Stomach smooth muscle (tissue), 2 donors: Measurements from ENCODE around the gene TMEM108.

Source experiments
- H3K27ac ChIP-seq: one replicate; pipeline ENCODE4 v1.7.0; 2013; ENCODE audit warnings: mild to moderate bottlenecking, low read length, inconsistent platforms
- H3K27me3 ChIP-seq, 2 donors: one replicate each; pipeline ENCODE4 v1.7.0; 2013; ENCODE audit warnings: low read length in 2 of 2; ENCODE audit not compliant: insufficient read depth in 2 of 2, control insufficient read depth in 1 of 2
- H3K36me3 ChIP-seq, 2 donors: one replicate each; pipeline ENCODE4 v1.7.0; 2013; ENCODE audit warnings: low read length in 2 of 2; ENCODE audit not compliant: control insufficient read depth in 2 of 2, insufficient read depth in 2 of 2
- H3K4me1 ChIP-seq: one replicate; pipeline ENCODE4 v1.7.0; 2013; ENCODE audit warnings: low read length; ENCODE audit not compliant: control insufficient read depth, insufficient read depth
- H3K4me3 ChIP-seq, 2 donors: one replicate each; pipeline ENCODE4 v1.7.0; 2013; ENCODE audit warnings: low read length in 2 of 2
- H3K9ac ChIP-seq, 2 donors: one replicate each; pipeline ENCODE4 v1.7.0; 2013; ENCODE audit warnings: low read length in 2 of 2, mild to moderate bottlenecking in 1 of 2
- H3K9me3 ChIP-seq, 2 donors: one replicate each; pipeline ENCODE4 v1.7.0; 2013; ENCODE audit warnings: low read length in 2 of 2; ENCODE audit not compliant: control insufficient read depth in 2 of 2
- donor health status: healthy.
- donor health status: Pancreatic carcinoma.

TMEM108 gene

DNA sequence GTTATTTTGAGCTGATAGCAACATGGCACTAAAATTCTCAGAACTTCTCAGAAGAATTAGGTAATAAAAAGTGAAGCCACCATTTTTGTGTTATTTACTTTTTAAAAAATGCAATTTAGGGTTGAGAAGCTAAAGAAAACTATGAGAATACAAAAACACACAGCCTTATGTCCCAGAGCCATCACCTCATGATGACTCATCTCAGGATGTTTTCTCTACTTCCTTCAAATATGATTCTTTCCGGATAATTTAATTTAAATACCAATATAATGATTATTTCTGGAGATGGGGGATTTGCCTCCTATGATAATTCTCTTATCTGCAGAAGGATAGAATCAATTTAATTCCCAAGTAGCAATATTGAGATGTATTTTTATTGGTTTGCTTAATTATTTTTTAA lies 256.1 kb downstream of the TMEM108 start:
- H3K9me3 ChIP-seq: no peaks in the 10 kb centered on the region
- H3K9ac ChIP-seq: no peak overlapping the region
- H3K36me3 ChIP-seq: no peaks in the 10 kb centered on the region
- H3K27me3 ChIP-seq: no peaks in the 10 kb centered on the region
- no peak overlapping the region for H3K27ac ChIP-seq
- no peaks in the 10 kb centered on the region for H3K4me1 ChIP-seq
- H3K4me3 ChIP-seq: no peak overlapping the region

DNA sequence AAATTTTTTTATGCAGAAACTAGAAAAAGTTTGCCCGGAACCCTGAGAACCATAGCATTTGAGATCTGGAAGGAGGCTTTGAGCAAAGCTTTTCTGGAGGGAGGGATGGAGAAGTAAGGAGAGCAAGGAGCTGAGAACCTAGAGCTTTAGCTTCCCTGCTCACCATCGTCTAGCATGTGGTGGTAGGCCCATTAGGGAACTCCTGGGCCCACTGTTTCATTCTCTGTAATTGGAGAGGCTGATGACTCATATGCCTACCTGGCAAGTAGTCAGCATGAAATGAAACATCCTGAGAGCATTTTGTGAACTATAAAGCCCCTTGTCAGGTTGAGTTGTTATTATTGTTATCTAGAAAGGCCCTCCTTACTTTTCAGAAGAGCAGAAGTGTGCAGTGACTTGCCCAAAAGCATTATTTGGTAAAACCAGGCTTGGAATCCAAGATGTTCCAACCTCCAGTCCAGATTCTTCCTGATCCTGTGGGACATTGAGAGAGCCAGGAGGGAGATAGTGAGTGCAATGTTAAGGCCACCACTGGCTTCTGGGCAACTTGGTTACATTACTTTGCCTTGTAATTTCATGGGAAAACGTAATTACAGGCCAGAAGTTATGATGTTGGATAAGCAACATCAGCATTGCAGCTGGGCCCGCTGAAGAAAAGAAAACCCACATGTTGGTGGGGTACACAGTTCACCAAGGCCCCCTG lies 257.2 kb downstream of the TMEM108 start:
- H3K4me1 ChIP-seq: no peaks in the 10 kb centered on the region
- H3K36me3 ChIP-seq: no peaks in the 10 kb centered on the region
- no peak overlapping the region for H3K4me3 ChIP-seq
- no peak overlapping the region for H3K9ac ChIP-seq
- no peaks in the 10 kb centered on the region for H3K27me3 ChIP-seq
- no peaks in the 10 kb centered on the region for H3K9me3 ChIP-seq
- no peak overlapping the region for H3K27ac ChIP-seq

DNA sequence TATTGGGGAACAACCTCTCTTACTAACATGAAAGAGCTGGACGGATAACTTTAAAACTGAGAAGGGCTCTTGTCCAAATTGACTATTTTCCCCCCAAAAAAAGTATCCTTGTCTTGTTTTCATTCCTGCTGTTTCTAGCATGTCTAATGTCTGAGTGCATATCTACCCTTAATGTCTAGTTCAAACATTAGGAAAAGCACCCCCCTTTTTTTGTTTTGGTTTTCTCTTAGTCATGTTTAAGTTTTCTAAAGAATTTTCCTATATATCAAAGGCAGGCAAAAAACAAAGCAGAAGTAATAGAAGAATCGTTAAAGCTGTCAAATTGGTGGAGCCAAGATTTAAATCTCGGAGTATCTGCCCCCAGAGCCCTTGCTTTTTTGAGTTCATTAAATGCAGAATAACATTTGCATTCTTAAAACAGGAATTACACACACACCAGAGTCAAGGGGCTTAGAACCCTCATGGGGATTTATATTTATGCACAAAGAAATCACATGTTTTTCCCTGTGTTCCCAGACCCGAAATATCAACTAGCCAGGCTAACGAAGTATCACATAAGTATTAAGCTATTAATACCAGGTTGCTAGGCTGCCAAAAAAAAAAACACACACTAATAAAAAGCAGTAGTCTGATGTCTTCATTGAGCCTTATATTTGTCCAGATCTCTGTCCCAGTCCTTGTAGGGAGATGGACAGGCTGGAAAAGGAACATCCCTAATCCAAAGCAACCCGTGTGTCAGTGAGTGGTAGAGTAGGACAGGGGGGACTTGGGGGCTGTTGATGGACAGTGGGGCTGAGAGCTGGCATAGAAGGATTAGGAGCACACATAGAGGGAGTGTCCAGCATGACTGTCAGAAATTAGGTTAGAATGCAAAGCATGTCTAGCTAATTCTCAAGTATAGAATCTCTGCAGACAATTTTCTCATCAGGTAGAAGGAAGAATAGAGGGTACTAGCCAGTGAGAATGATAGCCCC lies 258.0 kb downstream of the TMEM108 start:
- Histone ChIP-seq H3K4me1 (no peaks in the 10 kb centered on the region), H3K27me3 (no peaks in the 10 kb centered on the region), H3K27ac (no peak overlapping the region), H3K36me3 (no peaks in the 10 kb centered on the region), H3K9me3 (no peaks in the 10 kb centered on the region), H3K4me3 (no peak overlapping the region), H3K9ac (no peak overlapping the region)

DNA sequence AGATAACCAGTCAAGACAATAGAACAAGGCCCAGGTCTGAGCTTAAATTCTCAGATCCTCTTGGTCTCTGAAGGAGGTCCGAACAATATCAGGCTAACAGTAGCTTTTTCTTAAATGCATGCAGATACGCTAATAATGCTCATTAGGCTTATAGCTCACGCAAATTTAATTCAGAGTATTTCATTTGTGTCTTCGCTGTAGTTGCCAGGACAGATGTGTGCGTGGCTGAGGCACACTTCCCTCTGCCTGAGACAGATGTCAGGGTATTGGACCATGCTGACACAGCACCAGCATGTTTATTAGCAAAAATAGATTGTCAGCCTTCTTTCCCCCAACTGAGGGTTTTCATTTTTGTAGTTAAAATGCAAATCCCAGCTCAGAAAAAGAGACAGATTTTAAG lies 258.8 kb downstream of the TMEM108 start:
- H3K36me3 ChIP-seq: no peaks in the 10 kb centered on the region
- H3K9me3 ChIP-seq: no peaks in the 10 kb centered on the region
- no peak overlapping the region for H3K27ac ChIP-seq
- no peak overlapping the region for H3K4me3 ChIP-seq
- H3K4me1 ChIP-seq: no peaks in the 10 kb centered on the region
- H3K9ac ChIP-seq: no peak overlapping the region
- H3K27me3 ChIP-seq: no peaks in the 10 kb centered on the region

DNA sequence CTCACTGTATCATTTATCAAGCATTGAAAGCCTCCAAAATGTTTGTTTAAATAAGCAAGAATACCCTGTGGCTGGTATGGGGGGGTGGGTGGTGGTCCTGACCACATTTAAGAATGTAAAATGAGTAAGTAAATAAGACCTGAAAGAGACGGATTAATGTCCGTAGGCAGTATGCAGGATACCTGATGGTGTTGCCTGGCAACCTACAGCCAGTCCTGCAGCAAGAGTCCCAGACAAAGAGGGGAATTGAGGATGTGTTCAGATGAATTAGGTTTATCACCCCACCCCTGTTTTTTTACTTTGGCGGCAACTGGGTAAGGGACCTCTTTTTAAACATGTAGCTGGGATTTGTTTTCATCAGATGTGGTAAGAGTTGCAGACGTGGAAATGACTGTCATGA lies 261.9 kb downstream of the TMEM108 start:
- H3K9me3 ChIP-seq: no peaks in the 10 kb centered on the region
- H3K36me3 ChIP-seq: no peaks in the 10 kb centered on the region
- no peaks in the 10 kb centered on the region for H3K27me3 ChIP-seq
- H3K4me3 ChIP-seq: no peak overlapping the region
- H3K4me1 ChIP-seq: no peaks in the 10 kb centered on the region
- no peak overlapping the region for H3K9ac ChIP-seq
- no peak overlapping the region for H3K27ac ChIP-seq

DNA sequence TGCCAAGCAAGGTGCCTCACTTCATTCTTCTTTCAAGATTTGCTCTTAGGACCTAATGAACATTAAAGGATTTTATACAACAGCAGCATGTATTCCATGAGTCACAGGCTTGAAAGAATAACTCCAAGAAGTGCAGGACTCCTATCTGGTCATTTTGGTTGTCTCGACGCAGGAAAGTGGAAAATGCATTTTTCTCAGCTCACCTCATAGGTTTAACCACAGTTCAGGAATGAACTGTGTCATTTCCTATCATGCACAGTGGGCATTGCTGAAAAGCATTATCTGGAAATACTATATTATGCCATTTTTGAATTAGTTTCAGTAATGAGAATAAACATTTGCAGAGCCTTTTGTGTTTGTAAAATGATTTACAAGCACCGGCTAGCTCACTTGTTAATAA lies 263.0 kb downstream of the TMEM108 start:
- no peaks in the 10 kb centered on the region for H3K9me3 ChIP-seq
- no peaks in the 10 kb centered on the region for H3K4me1 ChIP-seq
- no peak overlapping the region for H3K4me3 ChIP-seq
- no peaks in the 10 kb centered on the region for H3K36me3 ChIP-seq
- H3K9ac ChIP-seq: no peak overlapping the region
- no peaks in the 10 kb centered on the region for H3K27me3 ChIP-seq
- H3K27ac ChIP-seq: no peak overlapping the region

DNA sequence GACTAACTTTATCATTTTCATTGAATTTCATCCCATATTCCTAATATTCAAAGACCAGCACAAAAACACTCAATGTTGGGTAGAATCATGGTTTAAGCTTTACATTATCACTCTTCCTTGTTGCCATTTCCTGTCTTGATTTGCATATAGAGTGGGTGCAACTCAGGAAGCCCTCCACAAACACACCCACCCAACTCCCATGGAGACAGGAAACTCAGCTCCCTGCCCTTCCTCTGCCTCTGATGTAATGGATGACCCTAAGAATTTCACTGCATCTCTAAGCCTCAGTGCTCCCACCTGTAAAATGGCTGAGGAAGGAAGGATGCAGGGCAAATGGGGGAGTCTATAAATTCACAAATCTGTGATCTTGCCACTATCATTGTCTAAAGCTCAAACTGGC lies 263.5 kb downstream of the TMEM108 start:
- Histone ChIP-seq H3K27ac (no peak overlapping the region), H3K27me3 (no peaks in the 10 kb centered on the region), H3K9ac (no peak overlapping the region), H3K36me3 (no peaks in the 10 kb centered on the region), H3K9me3 (no peaks in the 10 kb centered on the region), H3K4me1 (no peaks in the 10 kb centered on the region), H3K4me3 (no peak overlapping the region)

DNA sequence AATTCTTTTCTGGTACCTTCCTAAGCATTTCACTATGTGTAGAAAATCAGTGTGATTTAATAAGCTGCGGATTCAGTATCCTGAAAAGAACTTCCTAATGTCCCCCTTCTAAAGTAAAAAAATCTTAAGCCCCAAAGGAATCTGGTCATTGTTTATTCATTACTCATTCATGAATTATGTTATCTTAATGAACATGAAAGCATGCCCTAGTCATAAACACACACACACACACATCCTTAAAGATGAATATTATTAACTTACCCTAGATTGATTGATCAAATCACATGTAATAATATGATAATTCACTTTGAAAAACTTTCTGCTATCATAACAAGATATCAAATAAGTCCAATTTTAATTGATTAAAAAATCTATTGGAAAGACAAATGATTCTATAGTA lies 265.2 kb downstream of the TMEM108 start:
- no peaks in the 10 kb centered on the region for H3K27me3 ChIP-seq
- H3K4me1 ChIP-seq: no peaks in the 10 kb centered on the region
- no peaks in the 10 kb centered on the region for H3K36me3 ChIP-seq
- no peaks in the 10 kb centered on the region for H3K9me3 ChIP-seq
- no peak overlapping the region for H3K4me3 ChIP-seq
- no peak overlapping the region for H3K9ac ChIP-seq
- H3K27ac ChIP-seq: no peak overlapping the region

DNA sequence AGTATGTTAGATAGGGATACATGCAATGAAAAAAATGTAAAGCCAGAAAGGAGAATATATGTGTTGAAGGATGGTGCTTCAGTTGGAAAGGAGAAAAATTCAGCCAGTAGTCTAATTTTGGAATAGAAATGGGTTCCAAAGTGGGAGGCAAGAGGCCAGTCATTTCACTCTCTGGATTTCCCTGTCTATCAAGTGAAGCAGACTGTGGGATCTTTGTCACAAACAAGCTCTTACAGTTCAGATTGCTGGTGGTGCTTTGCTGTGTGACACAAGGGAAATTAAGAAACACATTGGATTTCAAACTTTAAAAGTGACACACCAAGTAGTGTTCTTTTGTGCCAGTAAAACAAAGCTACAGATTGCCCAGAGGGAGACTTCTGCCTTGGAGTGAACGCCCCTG lies 279.7 kb downstream of the TMEM108 start:
- Histone ChIP-seq H3K27me3 (no peaks in the 10 kb centered on the region), H3K36me3 (no peaks in the 10 kb centered on the region), H3K4me1 (no peaks in the 10 kb centered on the region), H3K9ac (no peak overlapping the region), H3K9me3 (peaks cover 0 to 5% of the 10 kb centered on the region in 2 donors), H3K4me3 (no peak overlapping the region), H3K27ac (no peak overlapping the region)

DNA sequence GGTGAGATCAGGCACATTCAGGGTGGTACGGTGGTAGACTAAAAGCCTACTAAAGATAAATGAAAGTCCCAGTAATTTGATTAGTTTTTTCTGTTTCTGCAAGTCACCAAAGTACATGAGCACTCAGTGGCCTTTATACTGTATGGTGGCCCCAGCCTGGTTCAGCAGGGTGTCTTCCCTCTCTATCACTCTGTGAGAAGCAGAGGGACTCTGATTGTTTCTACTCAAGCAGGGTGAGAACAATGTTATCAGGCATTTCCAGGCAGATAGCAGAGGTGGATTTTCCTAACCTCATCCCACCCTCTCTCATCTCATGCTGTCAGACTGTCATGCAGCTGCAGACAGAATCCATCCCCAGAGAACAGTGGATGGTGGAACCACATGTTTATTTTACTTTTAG lies 290.2 kb downstream of the TMEM108 start:
- no peaks in the 10 kb centered on the region for H3K27me3 ChIP-seq

DNA sequence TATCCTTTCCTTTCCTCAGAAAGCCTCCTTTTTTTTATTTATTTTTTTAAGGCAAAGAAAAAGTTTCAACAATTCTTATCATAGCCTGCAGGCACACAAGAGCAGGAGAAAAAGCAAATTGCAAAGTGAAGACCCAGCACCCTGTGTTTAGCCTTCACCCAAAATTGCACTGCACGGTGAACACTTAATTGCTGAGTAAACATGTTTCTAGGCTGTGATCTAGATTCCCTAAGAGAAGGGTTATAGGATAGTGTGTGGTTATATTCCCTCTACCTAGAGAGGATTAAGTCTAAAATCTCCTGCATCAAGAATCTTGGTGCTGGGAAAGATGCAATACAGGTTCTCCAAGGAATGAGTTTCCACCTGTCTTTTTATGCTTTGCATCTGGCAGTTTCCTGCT lies 291.4 kb downstream of the TMEM108 start:
- Histone ChIP-seq H3K36me3 (no peaks in the 10 kb centered on the region), H3K27me3 (no peaks in the 10 kb centered on the region), H3K9ac (no peak overlapping the region), H3K9me3 (no peaks in the 10 kb centered on the region), H3K4me3 (no peak overlapping the region), H3K4me1 (no peaks in the 10 kb centered on the region), H3K27ac (no peak overlapping the region)

More for the DNA sequence above, 290.2 kb downstream of the TMEM108 start:
- H3K9me3 ChIP-seq: no peaks in the 10 kb centered on the region
- H3K36me3 ChIP-seq: no peaks in the 10 kb centered on the region
- H3K9ac ChIP-seq: no peak overlapping the region
- H3K27ac ChIP-seq: no peak overlapping the region
- H3K4me1 ChIP-seq: no peaks in the 10 kb centered on the region
- no peak overlapping the region for H3K4me3 ChIP-seq
